B cell (primary cell): ENCODE results near the gene CCL22.

Experiments used
- EZH2 ChIP-seq: IDR thresholded peaks from 2 replicates; pipeline ENCODE4 v1.6.1; 2012; ENCODE audit warnings: borderline replicate concordance, low read depth, mild to moderate bottlenecking, moderate library complexity, low read length; ENCODE audit not compliant: insufficient read depth, poor library complexity, severe bottlenecking
- TF ChIP-seq, protein P1 (sequence below): fragments of 200-600 bp; IDR thresholded peaks from one replicate; pipeline ENCODE4 v1.8.0; 2022; ENCODE audit warnings: antibody characterized with exemption, mild to moderate bottlenecking

GRCh38 chr16:57371494-57372371 is 13.2 kb downstream of the CCL22 start:
- TF ChIP-seq, protein P1, sequence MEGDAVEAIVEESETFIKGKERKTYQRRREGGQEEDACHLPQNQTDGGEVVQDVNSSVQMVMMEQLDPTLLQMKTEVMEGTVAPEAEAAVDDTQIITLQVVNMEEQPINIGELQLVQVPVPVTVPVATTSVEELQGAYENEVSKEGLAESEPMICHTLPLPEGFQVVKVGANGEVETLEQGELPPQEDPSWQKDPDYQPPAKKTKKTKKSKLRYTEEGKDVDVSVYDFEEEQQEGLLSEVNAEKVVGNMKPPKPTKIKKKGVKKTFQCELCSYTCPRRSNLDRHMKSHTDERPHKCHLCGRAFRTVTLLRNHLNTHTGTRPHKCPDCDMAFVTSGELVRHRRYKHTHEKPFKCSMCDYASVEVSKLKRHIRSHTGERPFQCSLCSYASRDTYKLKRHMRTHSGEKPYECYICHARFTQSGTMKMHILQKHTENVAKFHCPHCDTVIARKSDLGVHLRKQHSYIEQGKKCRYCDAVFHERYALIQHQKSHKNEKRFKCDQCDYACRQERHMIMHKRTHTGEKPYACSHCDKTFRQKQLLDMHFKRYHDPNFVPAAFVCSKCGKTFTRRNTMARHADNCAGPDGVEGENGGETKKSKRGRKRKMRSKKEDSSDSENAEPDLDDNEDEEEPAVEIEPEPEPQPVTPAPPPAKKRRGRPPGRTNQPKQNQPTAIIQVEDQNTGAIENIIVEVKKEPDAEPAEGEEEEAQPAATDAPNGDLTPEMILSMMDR: no peak
- no peak for TF ChIP-seq EZH2
